K562 (cell line): ENCODE data around the gene RNF126. TPM values are rescaled to one million over a fixed set of nuclear protein-coding genes. Genes with fewer than 3 reads are reported as not detected.

Experiments
- ATAC-seq: fragments of 200-7000 bp; cut with Tn5 transposase; 3 replicates; pipeline ENCODE4 v1.9.1; 2020; ENCODE audit warnings: moderate library complexity
- BruUV-seq: library from RNA; stranded (reverse); fragments of 400-500 nt; replicated peaks from 2 replicates; lab custom pipeline; 2021; lab: Mats Ljungman, UMichigan
- CTCF ChIA-PET: fragments of 300-600 bp; formaldehyde crosslinking; extraction: SDS; loops from one replicate; lab custom pipeline; 2021; ENCODE audit warnings: low intra/inter-chr PET ratio; lab: Yijun Ruan, JAX
- POLR2A ChIA-PET: fragments of 300-600, 350-650 bp; sonication (Branson Sonifier 250); formaldehyde crosslinking; extraction: SDS; loops from one replicate; lab custom pipeline; 2021; ENCODE audit warnings: antibody characterized with exemption, inconsistent platforms; lab: Yijun Ruan, JAX
- DNase-seq, 4 experiments: peaks; one replicate each; pipeline versions ENCODE4 v3.0.0 to v3.0.0-alpha.2; 2011 to 2018; ENCODE audit warnings: low spot score in 3 of 4, mixed read lengths in 3 of 4; ENCODE audit errors: extremely low read depth in 1 of 4
- FAIRE-seq: peaks from 2 replicates; lab custom pipeline; 2011; peaks lifted over from hg19 to GRCh38; lab: Jason Lieb, UNC
- H2AFZ ChIP-seq: 2 replicates; pipeline ENCODE4 v1.6.0; 2011; ENCODE audit warnings: low read depth, low read length, control low read depth, inconsistent platforms
- H3K27ac ChIP-seq: fragments of 200-600 bp; 3 replicates; pipeline ENCODE4 v1.8.0; 2011; ENCODE audit warnings: low read depth, mild to moderate bottlenecking, control low read depth, inconsistent platforms, low read length, moderate library complexity, mixed read lengths; ENCODE audit errors: extremely low read depth
- H3K27me3 ChIP-seq, 2 experiments: fragments of 300-600 bp in 1 of 2; 2 replicates in 1 of 2; 3 replicates in 1 of 2; pipeline versions ENCODE4 v1.6.0 to v1.8.0; 2011; ENCODE audit warnings: inconsistent platforms in 2 of 2, low read length in 2 of 2, mild to moderate bottlenecking in 1 of 2, mixed read lengths in 1 of 2, moderate library complexity in 1 of 2; ENCODE audit not compliant: control insufficient read depth in 2 of 2, insufficient read depth in 2 of 2
- H3K36me3 ChIP-seq: fragments of 300-600 bp; 3 replicates; pipeline ENCODE4 v1.8.0; 2011; ENCODE audit warnings: mild to moderate bottlenecking, low read length, inconsistent platforms; ENCODE audit not compliant: control insufficient read depth, insufficient read depth
- H3K4me1 ChIP-seq, 2 experiments: fragments of 200-600 bp in 1 of 2; replicated peaks in 1 of 2; 2 replicates in 1 of 2; 3 replicates in 1 of 2; pipeline versions ENCODE4 v1.5.1 to v1.8.0; 2011; ENCODE audit warnings: inconsistent platforms in 2 of 2, low read length in 2 of 2, mild to moderate bottlenecking in 1 of 2, mixed read lengths in 1 of 2, moderate library complexity in 1 of 2; ENCODE audit not compliant: control insufficient read depth in 2 of 2, insufficient read depth in 2 of 2
- H3K4me2 ChIP-seq: 2 replicates; pipeline ENCODE4 v1.6.1; 2011; ENCODE audit warnings: low read length, control low read depth, inconsistent platforms, mixed read lengths; ENCODE audit not compliant: insufficient read depth
- H3K4me3 ChIP-seq: fragments of 200-600 bp; sonication (generic), shearing (Covaris generic); 2 replicates; pipeline ENCODE4 v1.5.1; 2016; ENCODE audit warnings: control low read depth, inconsistent platforms
- H3K79me2 ChIP-seq: fragments of 200-600 bp; 3 replicates; pipeline ENCODE4 v1.8.0; 2011; ENCODE audit warnings: low read length, inconsistent platforms; ENCODE audit not compliant: control insufficient read depth, insufficient read depth
- H3K9ac ChIP-seq, 2 experiments: 2 replicates each; pipeline versions ENCODE4 v1.6.0 to v1.6.1; 2011; ENCODE audit warnings: low read depth in 2 of 2, low read length in 2 of 2, control low read depth in 1 of 2, inconsistent platforms in 1 of 2, mild to moderate bottlenecking in 1 of 2, mixed read lengths in 1 of 2; ENCODE audit not compliant: insufficient read depth in 1 of 2
- H3K9me1 ChIP-seq: one replicate; pipeline ENCODE4 v1.6.0; 2011; ENCODE audit warnings: inconsistent platforms, mild to moderate bottlenecking, low read length, moderate library complexity; ENCODE audit not compliant: control insufficient read depth, insufficient read depth
- H3K9me3 ChIP-seq: replicated peaks from 2 replicates; pipeline ENCODE4 v1.5.1; 2011; ENCODE audit warnings: low read depth, low read length, inconsistent platforms; ENCODE audit not compliant: control insufficient read depth, insufficient read depth
- H4K20me1 ChIP-seq: replicated peaks from 2 replicates; pipeline ENCODE4 v1.6.1; 2011; ENCODE audit warnings: low read length, inconsistent platforms, mixed read lengths; ENCODE audit not compliant: control insufficient read depth, insufficient read depth
- CAMTA2 ChIP-seq: fragments of 250-450 bp; sonication (Bioruptor Pico); conservative IDR thresholded peaks from 2 replicates; pipeline ENCODE4 v1.5.1; 2022
- CBX8 ChIP-seq: fragments of 200-600 bp; sonication (generic); IDR thresholded peaks from 2 replicates; pipeline ENCODE4 v1.6.1; 2012; ENCODE audit warnings: borderline replicate concordance, mixed run types, low read depth, mild to moderate bottlenecking, moderate library complexity, mixed read lengths, low read length, control low read depth, inconsistent platforms; ENCODE audit not compliant: poor library complexity, severe bottlenecking; ENCODE audit errors: extremely low read depth
- FOXJ2 ChIP-seq: fragments of 200-800 bp; sonication (Bioruptor generic); IDR thresholded peaks from 2 replicates; pipeline ENCODE4 v1.6.1; 2016; ENCODE audit warnings: missing genetic modification characterization, missing compliant biosample characterization
- GABPA ChIP-seq: fragments of 200-800 bp; sonication (Bioruptor generic); conservative IDR thresholded peaks from 2 replicates; pipeline ENCODE4 v1.6.1; 2016; ENCODE audit warnings: low read depth, missing genetic modification characterization, missing compliant biosample characterization
- LARP7 ChIP-seq: fragments of 450-650 bp; IDR thresholded peaks from 2 replicates; pipeline ENCODE4 v1.6.1; 2016
- POLR2G ChIP-seq: fragments of 200-400 bp; formaldehyde crosslinking; IDR thresholded peaks from 2 replicates; pipeline ENCODE4 v1.6.1; 2017; ENCODE audit warnings: low read depth, mild to moderate bottlenecking, antibody characterized with exemption, low read length, moderate library complexity
- RBM22 ChIP-seq: fragments of 200-400 bp; formaldehyde crosslinking; IDR thresholded peaks from 2 replicates; pipeline ENCODE4 v1.6.1; 2018; ENCODE audit warnings: low read length, low read depth; ENCODE audit not compliant: poor library complexity, severe bottlenecking
- ZC3H11A ChIP-seq: IDR thresholded peaks from 2 replicates; pipeline ENCODE4 v1.6.1; 2012; ENCODE audit warnings: low read depth, low read length, improper control_type of control experiment
- WGBS: fragments of 100-300 bp; shearing (Covaris generic); methylation state at CpG from one replicate; pipeline ENCODE4 v1.1.6; 2016; ENCODE audit warnings: low coverage, mixed read lengths; ENCODE audit not compliant: insufficient coverage; ENCODE audit errors: missing lambda C conversion rate; 5-methylcytosine and 5-hydroxymethylcytosine counted together
- in situ Hi-C: fragments of 300-500 bp; cut with MboI; formaldehyde crosslinking; loops from 4 replicates; pipeline ENCODE4 v1.15.0; 2018; ENCODE audit warnings: inconsistent platforms, mixed read lengths
- intact Hi-C: fragments of 100-400 bp; cut with micrococcal nuclease; formaldehyde crosslinking; loops from 2 replicates; pipeline ENCODE4 v1.14.2; 2022
- polyA plus RNA-seq, 8 experiments: library from polyadenylated mRNA; depleted of rRNA in 4 of 8; stranded (reverse) in 5 of 8; unstranded in 3 of 8; fragments of >200 nt; fragmentation: Nextera tagmentation in 2 of 8; fragmentation: Illumina TruSeq in 1 of 8; extraction: Ambion mirVana in 2 of 8; extraction: Trizol in 1 of 8; gene quantifications; 2 replicates each; pipeline versions ENCODE4 v1.2.1 to v1.2.3, GENCODE V29; 2011 to 2014; ENCODE audit warnings: inconsistent platforms in 1 of 8, missing spikeins in 1 of 8
- total RNA-seq, 7 experiments: library from RNA; depleted of rRNA in 6 of 7; stranded (reverse); fragments of >200 nt in 6 of 7; fragmentation: Illumina TruSeq in 2 of 7; extraction: Trizol in 2 of 7; gene quantifications; 2 replicates each; pipeline versions ENCODE4 v1.2.1 to v1.2.3, GENCODE V29; 2011 to 2021; ENCODE audit warnings: low replicate concordance in 1 of 7

Gene RNF126
- total and polyA plus RNA-seq, 9 of the 15 experiments (the other 6 are each of a cell fraction or from before 2014, with no cell fraction given), result 0.27 to 101 (median 12.3) TPM

DNA sequence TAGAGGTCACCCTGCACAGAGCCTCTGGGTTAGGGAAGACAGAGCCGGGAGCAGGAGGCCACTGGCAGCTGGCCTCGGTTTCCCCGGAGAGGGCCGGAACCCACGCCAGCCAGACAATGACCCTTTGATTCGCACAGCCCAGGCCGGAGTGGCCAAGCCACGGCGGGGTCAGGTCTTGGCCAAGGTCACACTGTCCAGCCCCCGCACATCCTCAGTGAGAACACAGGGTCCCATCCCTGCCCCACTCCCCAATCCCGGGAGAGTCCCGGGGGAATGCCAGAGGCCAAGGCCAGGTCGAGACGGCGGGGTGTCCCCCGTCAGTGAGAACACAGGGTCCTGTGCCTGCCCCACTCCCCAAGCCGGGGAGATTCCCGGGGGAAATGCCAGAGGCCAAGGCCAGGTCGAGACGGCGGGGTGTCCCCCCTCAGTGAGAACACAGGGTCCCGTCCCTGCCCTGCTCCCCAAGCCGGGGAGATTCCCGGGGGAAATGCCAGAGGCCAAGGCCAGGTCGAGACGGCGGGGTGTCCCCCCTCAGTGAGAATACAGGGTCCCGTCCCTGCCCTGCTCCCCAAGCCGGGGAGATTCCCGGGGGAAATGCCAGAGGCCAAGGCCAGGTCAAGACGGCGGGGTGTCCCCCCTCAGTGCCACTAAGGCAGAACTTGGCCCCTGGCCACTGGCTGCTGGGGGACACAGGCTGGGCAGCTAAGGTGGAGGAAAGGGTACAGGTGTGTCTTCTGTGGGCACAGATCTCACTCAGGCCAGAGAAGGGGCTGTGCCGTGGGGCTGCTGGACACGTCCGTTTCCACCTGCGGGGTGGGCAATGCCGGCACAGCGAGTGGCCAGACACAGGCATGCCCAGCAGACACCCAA lies 11.5 kb upstream of the RNF126 start:
- CTCF ChIA-PET, result no interaction called here
- intact Hi-C loops, result no loop called here
- H3K79me2 ChIP-seq, result peaks cover 6% of the 10 kb centered on the region
- DNase-seq, result no peak
- TF ChIP-seq RBM22 (peak; percentile 13), ZC3H11A (no peak), LARP7 (no peak), POLR2G (0 out of 2 replicates have a peak, but pooled peaks have one; percentile 46), FOXJ2 (no peak), CBX8 (no peak), GABPA (tag) (no peak), CAMTA2 (no peak)
- TF ChIP-seq, all 486 proteins: peak for 2
- in situ Hi-C loops, result no loop called here
- H3K36me3 ChIP-seq, result no peaks in the 10 kb centered on the region
- H3K27ac ChIP-seq, result no peak overlapping the region
- WGBS, result 59% methylated on average over 28 of the region's 38 CpGs
- H3K9me3 ChIP-seq, result no peaks in the 10 kb centered on the region
- H4K20me1 ChIP-seq, result no peaks in the 10 kb centered on the region
- BruUV-seq, result no TSS peak
- ATAC-seq, result no peak
- peaks cover 4 to 65% of the 10 kb centered on the region in 2 experiments for H3K4me1 ChIP-seq
- H3K9me1 ChIP-seq, result peaks cover 7% of the 10 kb centered on the region
- no peak for FAIRE-seq
- no peak overlapping the region for H3K4me2 ChIP-seq
- H2AFZ ChIP-seq, result no peak overlapping the region
- no peak overlapping the region for H3K4me3 ChIP-seq
- POLR2A ChIA-PET, result interaction anchor here (1.8 kb wide), 1 partner anchor 11 kb away, joined by 4 read pairs; the partner anchor contains the start of gene RNF126
- H3K9ac ChIP-seq, result no peak overlapping the region
- H3K27me3 ChIP-seq, result no peaks in the 10 kb centered on the region; a peak in 1 of 5 replicates
